Measurements from ENCODE around the gene TMEM203. TPM values are rescaled to one million over a fixed set of nuclear protein-coding genes. Genes with fewer than 3 reads are reported as not detected.

Gene TMEM203
- total RNA-seq, 2 donors from 2014 or later = 12.0 to 35.2 TPM

- no peak overlapping the region for H3K4me3 ChIP-seq
- no peak overlapping the region for H3K27ac ChIP-seq
- ATAC-seq (ENCODE audit: insufficient number of reproducible peaks, low FRiP score, low read depth) = no peak
- TF ChIP-seq, protein P1, sequence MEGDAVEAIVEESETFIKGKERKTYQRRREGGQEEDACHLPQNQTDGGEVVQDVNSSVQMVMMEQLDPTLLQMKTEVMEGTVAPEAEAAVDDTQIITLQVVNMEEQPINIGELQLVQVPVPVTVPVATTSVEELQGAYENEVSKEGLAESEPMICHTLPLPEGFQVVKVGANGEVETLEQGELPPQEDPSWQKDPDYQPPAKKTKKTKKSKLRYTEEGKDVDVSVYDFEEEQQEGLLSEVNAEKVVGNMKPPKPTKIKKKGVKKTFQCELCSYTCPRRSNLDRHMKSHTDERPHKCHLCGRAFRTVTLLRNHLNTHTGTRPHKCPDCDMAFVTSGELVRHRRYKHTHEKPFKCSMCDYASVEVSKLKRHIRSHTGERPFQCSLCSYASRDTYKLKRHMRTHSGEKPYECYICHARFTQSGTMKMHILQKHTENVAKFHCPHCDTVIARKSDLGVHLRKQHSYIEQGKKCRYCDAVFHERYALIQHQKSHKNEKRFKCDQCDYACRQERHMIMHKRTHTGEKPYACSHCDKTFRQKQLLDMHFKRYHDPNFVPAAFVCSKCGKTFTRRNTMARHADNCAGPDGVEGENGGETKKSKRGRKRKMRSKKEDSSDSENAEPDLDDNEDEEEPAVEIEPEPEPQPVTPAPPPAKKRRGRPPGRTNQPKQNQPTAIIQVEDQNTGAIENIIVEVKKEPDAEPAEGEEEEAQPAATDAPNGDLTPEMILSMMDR (IDR thresholded peaks at IDR 0.05) = no peak
- no peak for DNase-seq (ENCODE audit: low spot score)
- H3K36me3 ChIP-seq = no peaks in the 10 kb centered on the region
- H3K9me3 ChIP-seq = no peaks in the 10 kb centered on the region
- H3K4me1 ChIP-seq (ENCODE audit: control insufficient read depth in 1 of 2, low read depth in 2 of 2) = peaks cover 7 to 15% of the 10 kb centered on the region in 2 donors
- H3K27me3 ChIP-seq (replicated peaks; ENCODE audit: insufficient read depth) = peaks cover 33% of the 10 kb centered on the region
Observed at GRCh38 chr9:137161558-137162486, 43.6 kb downstream of the TMEM203 start.

GRCh38 chr9:137160716-137161557 lies 44.5 kb downstream of the TMEM203 start:
- no peak for ATAC-seq (ENCODE audit: insufficient number of reproducible peaks, low FRiP score, low read depth)
- no peak for DNase-seq (ENCODE audit: low spot score)
- peaks cover 29% of the 10 kb centered on the region for H3K27me3 ChIP-seq (replicated peaks; ENCODE audit: insufficient read depth)

DNA sequence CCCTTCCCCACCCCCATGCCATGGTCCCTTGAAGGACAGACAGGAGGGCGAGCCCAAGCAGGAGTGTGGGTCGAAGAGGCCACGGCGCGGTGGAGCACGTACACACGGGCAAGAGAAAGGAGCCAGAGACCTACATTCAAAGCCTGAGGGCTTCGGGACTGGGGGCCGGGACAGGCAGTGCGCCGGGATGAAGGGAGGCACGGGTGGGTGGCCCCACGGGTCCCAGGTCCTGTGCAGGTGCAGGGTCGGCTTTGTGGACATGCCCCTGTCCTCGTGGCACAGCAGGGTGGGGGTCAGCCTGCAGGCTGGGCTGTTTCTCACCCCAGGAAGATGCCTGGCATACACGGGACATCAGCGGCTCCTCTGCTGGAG lies 45.4 kb downstream of the TMEM203 start:
- peaks cover 31% of the 10 kb centered on the region for H3K27me3 ChIP-seq (replicated peaks; ENCODE audit: insufficient read depth)

More at GRCh38 chr9:137160716-137161557, 44.5 kb downstream of the TMEM203 start:
- H3K9me3 ChIP-seq = no peaks in the 10 kb centered on the region
- H3K4me3 ChIP-seq = no peak overlapping the region
- TF ChIP-seq, protein P1 (IDR thresholded peaks at IDR 0.05) = no peak
- H3K4me1 ChIP-seq (ENCODE audit: control insufficient read depth in 1 of 2, low read depth in 2 of 2) = peaks cover 7 to 20% of the 10 kb centered on the region in 2 donors
- H3K36me3 ChIP-seq = no peaks in the 10 kb centered on the region
- no peak overlapping the region for H3K27ac ChIP-seq

DNA sequence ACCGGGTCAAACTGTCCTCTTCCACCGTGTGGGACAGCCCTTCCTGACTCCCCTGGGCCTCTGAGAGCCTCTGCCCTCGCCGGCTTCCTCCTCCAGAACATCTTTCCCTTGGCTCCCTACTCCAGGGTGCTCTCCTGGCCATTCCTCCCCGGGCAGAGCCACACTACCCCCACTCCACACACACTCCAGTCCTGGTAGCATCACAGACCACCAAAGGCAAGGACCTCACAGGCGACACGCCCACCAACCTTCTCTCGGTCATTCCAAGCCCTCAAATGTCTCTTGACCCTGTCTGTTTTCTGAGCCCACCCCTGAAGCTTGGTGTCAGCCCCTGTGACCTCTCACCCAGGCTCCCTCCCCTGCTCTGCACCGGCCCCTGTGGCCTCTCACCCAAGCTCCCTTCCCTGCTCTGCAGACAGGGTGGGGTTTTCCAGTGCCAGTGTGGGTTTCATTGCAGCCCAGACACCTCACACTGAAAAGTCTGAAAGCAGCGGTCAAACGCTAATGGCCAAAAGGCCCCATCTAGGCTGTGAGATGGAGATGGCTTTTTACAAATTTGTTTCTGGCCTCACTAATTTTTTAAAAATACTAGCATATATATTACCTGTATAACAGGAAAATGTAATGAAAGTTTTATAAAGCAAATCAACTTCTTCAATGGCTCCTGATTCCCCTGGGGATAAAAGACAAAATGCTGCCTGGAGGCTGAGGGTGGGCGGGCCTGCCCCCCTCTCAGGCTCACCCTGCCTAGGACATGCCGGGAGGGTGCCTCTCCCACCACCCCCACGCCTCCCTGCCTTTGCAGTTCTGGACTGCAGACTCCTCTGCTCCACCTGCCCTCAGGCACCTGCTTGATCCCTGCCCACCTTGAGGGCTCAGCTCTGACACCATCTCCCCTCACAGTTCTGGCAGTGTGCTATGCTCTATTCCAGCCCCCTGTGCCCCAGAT lies 46.1 kb downstream of the TMEM203 start:
- Histone ChIP-seq H3K36me3 (no peaks in the 10 kb centered on the region), H3K27me3 (replicated peaks; ENCODE audit: insufficient read depth) (peaks cover 31% of the 10 kb centered on the region), H3K27ac (no peak overlapping the region), H3K9me3 (no peaks in the 10 kb centered on the region), H3K4me3 (no peak overlapping the region), H3K4me1 (ENCODE audit: control insufficient read depth in 1 of 2, low read depth in 2 of 2) (peaks cover 7 to 20% of the 10 kb centered on the region in 2 donors)
- DNase-seq (ENCODE audit: low spot score) (no peak), ATAC-seq (ENCODE audit: insufficient number of reproducible peaks, low FRiP score, low read depth) (no peak)
- TF ChIP-seq, protein P1 (IDR thresholded peaks at IDR 0.05) = no peak

More for the DNA sequence above, 45.4 kb downstream of the TMEM203 start:
- Histone ChIP-seq H3K36me3 (no peaks in the 10 kb centered on the region), H3K4me3 (no peak overlapping the region), H3K9me3 (no peaks in the 10 kb centered on the region), H3K27ac (no peak overlapping the region), H3K4me1 (ENCODE audit: control insufficient read depth in 1 of 2, low read depth in 2 of 2) (peaks cover 7 to 20% of the 10 kb centered on the region in 2 donors)
- DNase-seq (ENCODE audit: low spot score) (no peak), ATAC-seq (ENCODE audit: insufficient number of reproducible peaks, low FRiP score, low read depth) (no peak)
- TF ChIP-seq, protein P1 (IDR thresholded peaks at IDR 0.05) = no peak
